K562 (cell line): Measurements from ENCODE around the gene C22orf39. TPM values are rescaled to one million over a fixed set of nuclear protein-coding genes. Genes with fewer than 3 reads are reported as not detected.
A peak's percentile ranks its signal among the peaks of the same experiment; 100 is the strongest.

Source experiments
- ARID2 ChIP-seq: fragments of 450-650 bp; IDR thresholded peaks from 2 replicates; pipeline ENCODE4 v1.6.1; 2017; ENCODE audit warnings: antibody characterized with exemption, mild to moderate bottlenecking
- BMI1 ChIP-seq: fragments of 150-350 bp; IDR thresholded peaks from 2 replicates; pipeline ENCODE4 v1.6.1; 2014; ENCODE audit warnings: low read length
- DACH1 ChIP-seq: fragments of 450-650 bp; IDR thresholded peaks from 2 replicates; pipeline ENCODE4 v1.6.1; 2018; ENCODE audit not compliant: partially characterized antibody
- KLF13 ChIP-seq: fragments of 450-650 bp; IDR thresholded peaks from 2 replicates; pipeline ENCODE4 v1.6.1; 2016; ENCODE audit warnings: missing genetic modification characterization, low read depth, mild to moderate bottlenecking, missing compliant biosample characterization, moderate library complexity, borderline replicate concordance
- MIER1 ChIP-seq: fragments of 450-650 bp; IDR thresholded peaks from 2 replicates; pipeline ENCODE4 v1.6.1; 2016; ENCODE audit warnings: antibody characterized with exemption, mild to moderate bottlenecking, low read depth
- MTA2 ChIP-seq: fragments of 450-650 bp; IDR thresholded peaks from 2 replicates; pipeline ENCODE4 v1.6.1; 2016; ENCODE audit warnings: low read depth
- NCOR1 ChIP-seq: fragments of 450-650 bp; IDR thresholded peaks from 2 replicates; pipeline ENCODE4 v1.6.1; 2016; ENCODE audit warnings: mild to moderate bottlenecking, moderate library complexity
- PRMT5 ChIP-seq: sonication (generic); formaldehyde crosslinking; IDR thresholded peaks from 2 replicates; pipeline ENCODE4 v1.5.0; 2020; ENCODE audit warnings: missing genetic modification reagents
- SAFB2 ChIP-seq: fragments of 200-400 bp; formaldehyde crosslinking; IDR thresholded peaks from 2 replicates; pipeline ENCODE4 v1.6.1; 2018; ENCODE audit warnings: borderline replicate concordance, low read length, low read depth, moderate library complexity; ENCODE audit not compliant: severe bottlenecking
- SMAD1 ChIP-seq: fragments of 150-350 bp; IDR thresholded peaks from 2 replicates; pipeline ENCODE4 v1.6.1; 2014; ENCODE audit warnings: low read length, low read depth; ENCODE audit not compliant: partially characterized antibody
- SMAD3 ChIP-seq: fragments of 450-650 bp; formaldehyde crosslinking; conservative IDR thresholded peaks from 2 replicates; pipeline ENCODE4 v1.4.0; 2020; ENCODE audit warnings: mild to moderate bottlenecking
- SMARCA5 ChIP-seq: fragments of 450-650 bp; IDR thresholded peaks from 2 replicates; pipeline ENCODE4 v1.6.1; 2016
- SRSF9 ChIP-seq: fragments of 200-400 bp; formaldehyde crosslinking; IDR thresholded peaks from 2 replicates; pipeline ENCODE4 v1.6.1; 2017; ENCODE audit warnings: low read depth, low read length, borderline replicate concordance
- polyA plus RNA-seq, 8 experiments: library from polyadenylated mRNA; depleted of rRNA in 4 of 8; stranded (reverse) in 5 of 8; unstranded in 3 of 8; fragments of >200 nt; fragmentation: Nextera tagmentation in 2 of 8; fragmentation: Illumina TruSeq in 1 of 8; extraction: Ambion mirVana in 2 of 8; extraction: Trizol in 1 of 8; gene quantifications; 2 replicates each; pipeline versions ENCODE4 v1.2.1 to v1.2.3, GENCODE V29; 2011 to 2014; ENCODE audit warnings: inconsistent platforms in 1 of 8, missing spikeins in 1 of 8
- total RNA-seq, 7 experiments: library from RNA; depleted of rRNA in 6 of 7; stranded (reverse); fragments of >200 nt in 6 of 7; fragmentation: Illumina TruSeq in 2 of 7; extraction: Trizol in 2 of 7; gene quantifications; 2 replicates each; pipeline versions ENCODE4 v1.2.1 to v1.2.3, GENCODE V29; 2011 to 2021; ENCODE audit warnings: low replicate concordance in 1 of 7
- TF ChIP-seq, protein P1 (sequence below): fragments of 200-800 bp; sonication (Bioruptor generic); IDR thresholded peaks from 2 replicates; pipeline ENCODE4 v1.6.1; 2016; ENCODE audit warnings: missing genetic modification characterization, missing compliant biosample characterization
- TF ChIP-seq, protein P2 (sequence below): fragments of 250-450 bp; sonication (Bioruptor Pico); IDR thresholded peaks from 2 replicates; pipeline ENCODE4 v1.8.0; 2021; ENCODE audit warnings: moderate library complexity, mild to moderate bottlenecking, inconsistent platforms
- TF ChIP-seq, protein P3 (sequence below): fragments of 450-650 bp; IDR thresholded peaks from 2 replicates; pipeline ENCODE4 v1.6.1; 2016; ENCODE audit warnings: mild to moderate bottlenecking
- TF ChIP-seq, protein P4 (sequence below): IDR thresholded peaks from 2 replicates; pipeline ENCODE4 v1.6.1; 2011; ENCODE audit warnings: borderline replicate concordance, low read depth, mild to moderate bottlenecking, moderate library complexity, low read length; ENCODE audit not compliant: insufficient read depth, poor library complexity, severe bottlenecking

Gene C22orf39
- total and polyA plus RNA-seq, 9 of the 15 experiments (the other 6 are each of a cell fraction or from before 2014, with no cell fraction given), result 20.4 to 139 (median 66.8) TPM

DNA sequence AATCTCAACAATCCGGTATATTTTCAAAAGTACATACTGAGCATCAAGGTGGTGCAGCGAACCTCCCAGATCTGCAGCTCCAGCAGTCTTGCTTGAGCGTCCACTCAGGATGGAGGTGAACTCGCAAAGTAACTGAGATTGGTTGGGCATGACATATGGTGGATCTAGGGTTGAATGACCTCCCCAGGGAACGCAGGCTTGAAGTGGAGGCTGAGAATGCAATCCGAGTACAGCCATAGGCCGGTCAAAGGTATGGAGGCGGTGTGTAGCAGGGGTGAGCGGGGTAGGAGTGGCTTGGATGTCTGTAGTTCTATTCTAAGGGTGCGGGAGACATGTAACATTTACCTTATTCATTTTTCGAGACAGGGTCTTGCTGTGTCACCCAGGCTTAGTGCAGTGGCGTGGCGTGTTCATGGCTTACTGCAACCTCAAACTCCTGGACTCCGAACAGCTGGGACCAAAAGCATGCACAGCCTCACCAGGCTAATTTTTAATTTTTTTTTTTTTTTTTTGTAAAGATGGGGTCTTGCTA, 631 bp upstream of the C22orf39 start (continued):
- TF ChIP-seq, protein P1, sequence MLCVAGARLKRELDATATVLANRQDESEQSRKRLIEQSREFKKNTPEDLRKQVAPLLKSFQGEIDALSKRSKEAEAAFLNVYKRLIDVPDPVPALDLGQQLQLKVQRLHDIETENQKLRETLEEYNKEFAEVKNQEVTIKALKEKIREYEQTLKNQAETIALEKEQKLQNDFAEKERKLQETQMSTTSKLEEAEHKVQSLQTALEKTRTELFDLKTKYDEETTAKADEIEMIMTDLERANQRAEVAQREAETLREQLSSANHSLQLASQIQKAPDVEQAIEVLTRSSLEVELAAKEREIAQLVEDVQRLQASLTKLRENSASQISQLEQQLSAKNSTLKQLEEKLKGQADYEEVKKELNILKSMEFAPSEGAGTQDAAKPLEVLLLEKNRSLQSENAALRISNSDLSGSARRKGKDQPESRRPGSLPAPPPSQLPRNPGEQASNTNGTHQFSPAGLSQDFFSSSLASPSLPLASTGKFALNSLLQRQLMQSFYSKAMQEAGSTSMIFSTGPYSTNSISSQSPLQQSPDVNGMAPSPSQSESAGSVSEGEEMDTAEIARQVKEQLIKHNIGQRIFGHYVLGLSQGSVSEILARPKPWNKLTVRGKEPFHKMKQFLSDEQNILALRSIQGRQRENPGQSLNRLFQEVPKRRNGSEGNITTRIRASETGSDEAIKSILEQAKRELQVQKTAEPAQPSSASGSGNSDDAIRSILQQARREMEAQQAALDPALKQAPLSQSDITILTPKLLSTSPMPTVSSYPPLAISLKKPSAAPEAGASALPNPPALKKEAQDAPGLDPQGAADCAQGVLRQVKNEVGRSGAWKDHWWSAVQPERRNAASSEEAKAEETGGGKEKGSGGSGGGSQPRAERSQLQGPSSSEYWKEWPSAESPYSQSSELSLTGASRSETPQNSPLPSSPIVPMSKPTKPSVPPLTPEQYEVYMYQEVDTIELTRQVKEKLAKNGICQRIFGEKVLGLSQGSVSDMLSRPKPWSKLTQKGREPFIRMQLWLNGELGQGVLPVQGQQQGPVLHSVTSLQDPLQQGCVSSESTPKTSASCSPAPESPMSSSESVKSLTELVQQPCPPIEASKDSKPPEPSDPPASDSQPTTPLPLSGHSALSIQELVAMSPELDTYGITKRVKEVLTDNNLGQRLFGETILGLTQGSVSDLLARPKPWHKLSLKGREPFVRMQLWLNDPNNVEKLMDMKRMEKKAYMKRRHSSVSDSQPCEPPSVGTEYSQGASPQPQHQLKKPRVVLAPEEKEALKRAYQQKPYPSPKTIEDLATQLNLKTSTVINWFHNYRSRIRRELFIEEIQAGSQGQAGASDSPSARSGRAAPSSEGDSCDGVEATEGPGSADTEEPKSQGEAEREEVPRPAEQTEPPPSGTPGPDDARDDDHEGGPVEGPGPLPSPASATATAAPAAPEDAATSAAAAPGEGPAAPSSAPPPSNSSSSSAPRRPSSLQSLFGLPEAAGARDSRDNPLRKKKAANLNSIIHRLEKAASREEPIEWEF (CRISPR knock-in tag), result no peak
- TF ChIP-seq SAFB2 (no peak), ARID2 (no peak), KLF13 (tag) (no peak), BMI1 (no peak), DACH1 (no peak), SRSF9 (no peak), SMAD3 (CRISPR knock-in tag) (no peak), MIER1 (peak; percentile 17; the same call in 1 of the 2 replicates), SMARCA5 (0 out of 2 replicates have a peak, but pooled peaks have one; percentile 45), PRMT5 (no peak), SMAD1 (no peak), MTA2 (no peak), NCOR1 (no peak)
- TF ChIP-seq, protein P2, sequence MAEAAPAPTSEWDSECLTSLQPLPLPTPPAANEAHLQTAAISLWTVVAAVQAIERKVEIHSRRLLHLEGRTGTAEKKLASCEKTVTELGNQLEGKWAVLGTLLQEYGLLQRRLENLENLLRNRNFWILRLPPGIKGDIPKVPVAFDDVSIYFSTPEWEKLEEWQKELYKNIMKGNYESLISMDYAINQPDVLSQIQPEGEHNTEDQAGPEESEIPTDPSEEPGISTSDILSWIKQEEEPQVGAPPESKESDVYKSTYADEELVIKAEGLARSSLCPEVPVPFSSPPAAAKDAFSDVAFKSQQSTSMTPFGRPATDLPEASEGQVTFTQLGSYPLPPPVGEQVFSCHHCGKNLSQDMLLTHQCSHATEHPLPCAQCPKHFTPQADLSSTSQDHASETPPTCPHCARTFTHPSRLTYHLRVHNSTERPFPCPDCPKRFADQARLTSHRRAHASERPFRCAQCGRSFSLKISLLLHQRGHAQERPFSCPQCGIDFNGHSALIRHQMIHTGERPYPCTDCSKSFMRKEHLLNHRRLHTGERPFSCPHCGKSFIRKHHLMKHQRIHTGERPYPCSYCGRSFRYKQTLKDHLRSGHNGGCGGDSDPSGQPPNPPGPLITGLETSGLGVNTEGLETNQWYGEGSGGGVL (CRISPR knock-in tag), result no peak
- TF ChIP-seq, protein P3, sequence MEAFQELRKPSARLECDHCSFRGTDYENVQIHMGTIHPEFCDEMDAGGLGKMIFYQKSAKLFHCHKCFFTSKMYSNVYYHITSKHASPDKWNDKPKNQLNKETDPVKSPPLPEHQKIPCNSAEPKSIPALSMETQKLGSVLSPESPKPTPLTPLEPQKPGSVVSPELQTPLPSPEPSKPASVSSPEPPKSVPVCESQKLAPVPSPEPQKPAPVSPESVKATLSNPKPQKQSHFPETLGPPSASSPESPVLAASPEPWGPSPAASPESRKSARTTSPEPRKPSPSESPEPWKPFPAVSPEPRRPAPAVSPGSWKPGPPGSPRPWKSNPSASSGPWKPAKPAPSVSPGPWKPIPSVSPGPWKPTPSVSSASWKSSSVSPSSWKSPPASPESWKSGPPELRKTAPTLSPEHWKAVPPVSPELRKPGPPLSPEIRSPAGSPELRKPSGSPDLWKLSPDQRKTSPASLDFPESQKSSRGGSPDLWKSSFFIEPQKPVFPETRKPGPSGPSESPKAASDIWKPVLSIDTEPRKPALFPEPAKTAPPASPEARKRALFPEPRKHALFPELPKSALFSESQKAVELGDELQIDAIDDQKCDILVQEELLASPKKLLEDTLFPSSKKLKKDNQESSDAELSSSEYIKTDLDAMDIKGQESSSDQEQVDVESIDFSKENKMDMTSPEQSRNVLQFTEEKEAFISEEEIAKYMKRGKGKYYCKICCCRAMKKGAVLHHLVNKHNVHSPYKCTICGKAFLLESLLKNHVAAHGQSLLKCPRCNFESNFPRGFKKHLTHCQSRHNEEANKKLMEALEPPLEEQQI, result no peak
- TF ChIP-seq, protein P4, sequence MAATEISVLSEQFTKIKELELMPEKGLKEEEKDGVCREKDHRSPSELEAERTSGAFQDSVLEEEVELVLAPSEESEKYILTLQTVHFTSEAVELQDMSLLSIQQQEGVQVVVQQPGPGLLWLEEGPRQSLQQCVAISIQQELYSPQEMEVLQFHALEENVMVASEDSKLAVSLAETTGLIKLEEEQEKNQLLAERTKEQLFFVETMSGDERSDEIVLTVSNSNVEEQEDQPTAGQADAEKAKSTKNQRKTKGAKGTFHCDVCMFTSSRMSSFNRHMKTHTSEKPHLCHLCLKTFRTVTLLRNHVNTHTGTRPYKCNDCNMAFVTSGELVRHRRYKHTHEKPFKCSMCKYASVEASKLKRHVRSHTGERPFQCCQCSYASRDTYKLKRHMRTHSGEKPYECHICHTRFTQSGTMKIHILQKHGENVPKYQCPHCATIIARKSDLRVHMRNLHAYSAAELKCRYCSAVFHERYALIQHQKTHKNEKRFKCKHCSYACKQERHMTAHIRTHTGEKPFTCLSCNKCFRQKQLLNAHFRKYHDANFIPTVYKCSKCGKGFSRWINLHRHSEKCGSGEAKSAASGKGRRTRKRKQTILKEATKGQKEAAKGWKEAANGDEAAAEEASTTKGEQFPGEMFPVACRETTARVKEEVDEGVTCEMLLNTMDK, result no peak
